ENCODE measurements around the gene KIF22. TPM values are rescaled to one million over a fixed set of nuclear protein-coding genes. Genes with fewer than 3 reads are reported as not detected.

The KIF22 gene
- total and polyA plus RNA-seq, 9 of the 15 experiments (the other 6 are each of a cell fraction or from before 2014, with no cell fraction given): 8.7 to 232 (median 131) TPM

DNA sequence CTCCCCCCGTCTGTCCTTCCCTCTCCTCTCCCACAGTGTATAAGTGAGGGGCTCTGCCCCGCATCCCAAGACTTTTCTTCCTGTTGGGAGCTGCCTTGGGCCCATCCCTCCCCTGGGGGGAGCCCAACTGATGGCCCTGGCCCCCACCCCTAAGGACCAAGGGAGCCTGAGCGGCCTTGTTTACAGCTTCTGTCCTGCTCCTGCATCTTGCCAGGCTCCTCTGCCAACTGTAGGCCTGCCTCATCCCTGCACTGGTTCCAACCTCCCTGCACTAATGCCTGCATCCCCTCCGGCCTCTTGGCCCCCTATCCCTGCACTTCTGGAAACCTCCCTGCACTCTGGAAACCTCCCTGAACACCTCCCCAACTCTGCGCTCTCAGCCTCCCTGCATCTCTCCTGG is 24.0 kb downstream of the KIF22 start:
- Histone ChIP-seq H4K20me1 (replicated peaks; ENCODE audit: control insufficient read depth, insufficient read depth, low read length) (peaks cover 11% of the 10 kb centered on the region; the same call in 1 of the 2 replicates), H3K27me3 (ENCODE audit: control insufficient read depth in 2 of 2, insufficient read depth in 2 of 2, low read length in 2 of 2) (no peaks in the 10 kb centered on the region), H3K4me1 (replicated peaks in 1 of 2; ENCODE audit: control insufficient read depth in 2 of 2, insufficient read depth in 2 of 2, low read length in 2 of 2) (peaks cover 31 to 75% of the 10 kb centered on the region in 2 experiments), H2AFZ (ENCODE audit: low read depth, low read length) (no peak overlapping the region), H3K4me2 (ENCODE audit: insufficient read depth, low read length) (no peak overlapping the region), H3K79me2 (ENCODE audit: control insufficient read depth, insufficient read depth, low read length) (peaks cover 32% of the 10 kb centered on the region), H3K27ac (ENCODE audit: extremely low read depth, low read depth, low read length) (no peak overlapping the region), H3K9me1 (ENCODE audit: control insufficient read depth, insufficient read depth, low read length) (no peaks in the 10 kb centered on the region), H3K36me3 (ENCODE audit: control insufficient read depth, insufficient read depth, low read length) (peaks cover 31% of the 10 kb centered on the region), H3K4me3 (no peak overlapping the region), H3K9me3 (replicated peaks; ENCODE audit: control insufficient read depth, insufficient read depth, low read depth, low read length) (no peaks in the 10 kb centered on the region), H3K9ac (ENCODE audit: insufficient read depth in 1 of 2, low read depth in 2 of 2, low read length in 2 of 2) (peak overlapping the region in 1 of 2 experiments; percentile 37; a peak in 1 of 4 replicates)
- DNase-seq (ENCODE audit: extremely low read depth in 1 of 4, low spot score in 3 of 4): no peak
- 86% methylated on average over 3 of the region's 5 CpGs for WGBS (ENCODE audit: insufficient coverage, low coverage, missing lambda C conversion rate)
- in situ Hi-C loops (cut with MboI): no loop called here
- no TSS peak for BruUV-seq (replicated peaks)
- CTCF ChIA-PET (ENCODE audit: low intra/inter-chr PET ratio): no interaction called here
- ATAC-seq: no peak
- POLR2A ChIA-PET: no interaction called here
- intact Hi-C loops (cut with micrococcal nuclease): loop anchor here (10.0 kb wide), 1 partner anchor 210 kb away; the partner anchor contains the start of gene C16orf92
- FAIRE-seq: no peak
- TF ChIP-seq, protein P1, sequence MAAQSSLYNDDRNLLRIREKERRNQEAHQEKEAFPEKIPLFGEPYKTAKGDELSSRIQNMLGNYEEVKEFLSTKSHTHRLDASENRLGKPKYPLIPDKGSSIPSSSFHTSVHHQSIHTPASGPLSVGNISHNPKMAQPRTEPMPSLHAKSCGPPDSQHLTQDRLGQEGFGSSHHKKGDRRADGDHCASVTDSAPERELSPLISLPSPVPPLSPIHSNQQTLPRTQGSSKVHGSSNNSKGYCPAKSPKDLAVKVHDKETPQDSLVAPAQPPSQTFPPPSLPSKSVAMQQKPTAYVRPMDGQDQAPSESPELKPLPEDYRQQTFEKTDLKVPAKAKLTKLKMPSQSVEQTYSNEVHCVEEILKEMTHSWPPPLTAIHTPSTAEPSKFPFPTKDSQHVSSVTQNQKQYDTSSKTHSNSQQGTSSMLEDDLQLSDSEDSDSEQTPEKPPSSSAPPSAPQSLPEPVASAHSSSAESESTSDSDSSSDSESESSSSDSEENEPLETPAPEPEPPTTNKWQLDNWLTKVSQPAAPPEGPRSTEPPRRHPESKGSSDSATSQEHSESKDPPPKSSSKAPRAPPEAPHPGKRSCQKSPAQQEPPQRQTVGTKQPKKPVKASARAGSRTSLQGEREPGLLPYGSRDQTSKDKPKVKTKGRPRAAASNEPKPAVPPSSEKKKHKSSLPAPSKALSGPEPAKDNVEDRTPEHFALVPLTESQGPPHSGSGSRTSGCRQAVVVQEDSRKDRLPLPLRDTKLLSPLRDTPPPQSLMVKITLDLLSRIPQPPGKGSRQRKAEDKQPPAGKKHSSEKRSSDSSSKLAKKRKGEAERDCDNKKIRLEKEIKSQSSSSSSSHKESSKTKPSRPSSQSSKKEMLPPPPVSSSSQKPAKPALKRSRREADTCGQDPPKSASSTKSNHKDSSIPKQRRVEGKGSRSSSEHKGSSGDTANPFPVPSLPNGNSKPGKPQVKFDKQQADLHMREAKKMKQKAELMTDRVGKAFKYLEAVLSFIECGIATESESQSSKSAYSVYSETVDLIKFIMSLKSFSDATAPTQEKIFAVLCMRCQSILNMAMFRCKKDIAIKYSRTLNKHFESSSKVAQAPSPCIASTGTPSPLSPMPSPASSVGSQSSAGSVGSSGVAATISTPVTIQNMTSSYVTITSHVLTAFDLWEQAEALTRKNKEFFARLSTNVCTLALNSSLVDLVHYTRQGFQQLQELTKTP (IDR thresholded peaks at IDR 0.05; ENCODE audit: low read depth in 1 of 2, partially characterized antibody in 2 of 2): no peak
- TF ChIP-seq ZNF764 (CRISPR knock-in tag; IDR thresholded peaks at IDR 0.05; ENCODE audit: low read depth): no peak
- TF ChIP-seq HEY1 (CRISPR knock-in tag; IDR thresholded peaks at IDR 0.05; ENCODE audit: borderline replicate concordance): no peak
- TF ChIP-seq, protein P2, sequence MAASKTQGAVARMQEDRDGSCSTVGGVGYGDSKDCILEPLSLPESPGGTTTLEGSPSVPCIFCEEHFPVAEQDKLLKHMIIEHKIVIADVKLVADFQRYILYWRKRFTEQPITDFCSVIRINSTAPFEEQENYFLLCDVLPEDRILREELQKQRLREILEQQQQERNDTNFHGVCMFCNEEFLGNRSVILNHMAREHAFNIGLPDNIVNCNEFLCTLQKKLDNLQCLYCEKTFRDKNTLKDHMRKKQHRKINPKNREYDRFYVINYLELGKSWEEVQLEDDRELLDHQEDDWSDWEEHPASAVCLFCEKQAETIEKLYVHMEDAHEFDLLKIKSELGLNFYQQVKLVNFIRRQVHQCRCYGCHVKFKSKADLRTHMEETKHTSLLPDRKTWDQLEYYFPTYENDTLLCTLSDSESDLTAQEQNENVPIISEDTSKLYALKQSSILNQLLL (CRISPR knock-in tag; IDR thresholded peaks at IDR 0.05; ENCODE audit: borderline replicate concordance): no peak
- TF ChIP-seq GTF2F1 (IDR thresholded peaks at IDR 0.05; ENCODE audit: low read depth, low read length): no peak
- TF ChIP-seq DIDO1 (tag; IDR thresholded peaks at IDR 0.05; ENCODE audit: low read depth): no peak
- no peak for TF ChIP-seq FOXK2 (conservative IDR thresholded peaks at IDR 0.05 in 1 of 2, IDR thresholded peaks at IDR 0.05 in 1 of 2; ENCODE audit: low read depth in 2 of 2)
- TF ChIP-seq, protein P3, sequence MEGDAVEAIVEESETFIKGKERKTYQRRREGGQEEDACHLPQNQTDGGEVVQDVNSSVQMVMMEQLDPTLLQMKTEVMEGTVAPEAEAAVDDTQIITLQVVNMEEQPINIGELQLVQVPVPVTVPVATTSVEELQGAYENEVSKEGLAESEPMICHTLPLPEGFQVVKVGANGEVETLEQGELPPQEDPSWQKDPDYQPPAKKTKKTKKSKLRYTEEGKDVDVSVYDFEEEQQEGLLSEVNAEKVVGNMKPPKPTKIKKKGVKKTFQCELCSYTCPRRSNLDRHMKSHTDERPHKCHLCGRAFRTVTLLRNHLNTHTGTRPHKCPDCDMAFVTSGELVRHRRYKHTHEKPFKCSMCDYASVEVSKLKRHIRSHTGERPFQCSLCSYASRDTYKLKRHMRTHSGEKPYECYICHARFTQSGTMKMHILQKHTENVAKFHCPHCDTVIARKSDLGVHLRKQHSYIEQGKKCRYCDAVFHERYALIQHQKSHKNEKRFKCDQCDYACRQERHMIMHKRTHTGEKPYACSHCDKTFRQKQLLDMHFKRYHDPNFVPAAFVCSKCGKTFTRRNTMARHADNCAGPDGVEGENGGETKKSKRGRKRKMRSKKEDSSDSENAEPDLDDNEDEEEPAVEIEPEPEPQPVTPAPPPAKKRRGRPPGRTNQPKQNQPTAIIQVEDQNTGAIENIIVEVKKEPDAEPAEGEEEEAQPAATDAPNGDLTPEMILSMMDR (IDR thresholded peaks at IDR 0.05 in 2 of 3, conservative IDR thresholded peaks at IDR 0.05 in 1 of 3; ENCODE audit: insufficient read depth in 2 of 3, low read depth in 1 of 3, low read length in 3 of 3): no peak
- no peak for TF ChIP-seq CBX3 (IDR thresholded peaks at IDR 0.05; ENCODE audit: borderline replicate concordance in 1 of 2, low read length in 2 of 2)
- no peak for TF ChIP-seq EP400 (IDR thresholded peaks at IDR 0.05)
- no peak for TF ChIP-seq ZNF444 (CRISPR knock-in tag; IDR thresholded peaks at IDR 0.05)
- TF ChIP-seq E2F3 (CRISPR knock-in tag; IDR thresholded peaks at IDR 0.05): no peak
- TF ChIP-seq CAMTA2 (CRISPR knock-in tag; conservative IDR thresholded peaks at IDR 0.05): no peak
- TF ChIP-seq ZNF830 (CRISPR knock-in tag; IDR thresholded peaks at IDR 0.05): no peak
- TF ChIP-seq, protein P4, sequence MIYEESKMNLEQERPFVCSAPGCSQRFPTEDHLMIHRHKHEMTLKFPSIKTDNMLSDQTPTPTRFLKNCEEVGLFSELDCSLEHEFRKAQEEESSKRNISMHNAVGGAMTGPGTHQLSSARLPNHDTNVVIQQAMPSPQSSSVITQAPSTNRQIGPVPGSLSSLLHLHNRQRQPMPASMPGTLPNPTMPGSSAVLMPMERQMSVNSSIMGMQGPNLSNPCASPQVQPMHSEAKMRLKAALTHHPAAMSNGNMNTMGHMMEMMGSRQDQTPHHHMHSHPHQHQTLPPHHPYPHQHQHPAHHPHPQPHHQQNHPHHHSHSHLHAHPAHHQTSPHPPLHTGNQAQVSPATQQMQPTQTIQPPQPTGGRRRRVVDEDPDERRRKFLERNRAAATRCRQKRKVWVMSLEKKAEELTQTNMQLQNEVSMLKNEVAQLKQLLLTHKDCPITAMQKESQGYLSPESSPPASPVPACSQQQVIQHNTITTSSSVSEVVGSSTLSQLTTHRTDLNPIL (CRISPR knock-in tag; IDR thresholded peaks at IDR 0.05): no peak

All from K562 (cell line).